NCI-H748 (cell line): Measurements from ENCODE around the gene PHF13.
"Not testable (repeated sequence)": the region's sequence is repeated elsewhere in the genome, so short reads cannot be mapped to it uniquely, and the experiment has no call there.

Experiments
- DNase-seq: peaks from one replicate; lab custom pipeline; 2025; ENCODE audit not compliant: unreplicated experiment; lab: John Stamatoyannopoulos, UW

Gene PHF13

GRCh38 chr1:6653436-6654290 is 40.1 kb downstream of the PHF13 start:
- DNase-seq = no peak

GRCh38 chr1:6657138-6657537 is 43.6 kb downstream of the PHF13 start:
- no peak for DNase-seq

- DNase-seq = no peak
Observed at GRCh38 chr1:6658359-6659060, 45.0 kb downstream of the PHF13 start.

- DNase-seq = no peak
Observed at GRCh38 chr1:6660415-6661049, 47.0 kb downstream of the PHF13 start.

- not testable (repeated sequence) for DNase-seq
Observed at GRCh38 chr1:6662468-6662867, 48.9 kb downstream of the PHF13 start.

- DNase-seq = no peak
Observed at GRCh38 chr1:6666696-6667095, 53.2 kb downstream of the PHF13 start.

GRCh38 chr1:6667139-6667538 is 53.6 kb downstream of the PHF13 start:
- DNase-seq = no peak

GRCh38 chr1:6668503-6668902 is 55.0 kb downstream of the PHF13 start:
- DNase-seq = no peak

GRCh38 chr1:6672558-6672957 is 59.0 kb downstream of the PHF13 start:
- no peak for DNase-seq
